HepG2 (cell line): ENCODE data around the gene ECPAS. TPM values are rescaled to one million over a fixed set of nuclear protein-coding genes. Genes with fewer than 3 reads are reported as not detected.

Experiments
- ATF7-NPFF ChIP-seq: sonication (generic); formaldehyde crosslinking; IDR thresholded peaks from 2 replicates; pipeline ENCODE4 v1.8.1; 2023; ENCODE audit warnings: mild to moderate bottlenecking, low read depth, missing genetic modification reagents, moderate library complexity
- CBX2 ChIP-seq, 2 experiments: fragments of 200-600 bp in 1 of 2; sonication (generic); formaldehyde crosslinking in 1 of 2; IDR thresholded peaks; 2 replicates each; pipeline versions ENCODE4 v1.7.0 to v1.8.1; 2018 to 2022; ENCODE audit warnings: low read depth in 2 of 2, low read length in 1 of 2, mild to moderate bottlenecking in 1 of 2, missing genetic modification reagents in 1 of 2
- CC2D1A ChIP-seq: sonication (generic); formaldehyde crosslinking; IDR thresholded peaks from 2 replicates; pipeline ENCODE4 v1.8.1; 2023; ENCODE audit warnings: mild to moderate bottlenecking, missing genetic modification reagents
- CEBPZ ChIP-seq: IDR thresholded peaks from 2 replicates; pipeline ENCODE4 v1.6.1; 2012; ENCODE audit warnings: low read length, improper control_type of control experiment
- ERF ChIP-seq: IDR thresholded peaks from 2 replicates; pipeline ENCODE4 v1.6.1; 2018; ENCODE audit warnings: missing biosample characterization, missing genetic modification reagents
- FOXA3 ChIP-seq: IDR thresholded peaks from 2 replicates; pipeline ENCODE4 v1.6.1; 2016; ENCODE audit warnings: missing genetic modification reagents, missing compliant biosample characterization
- NFYB ChIP-seq: sonication (generic); formaldehyde crosslinking; IDR thresholded peaks from 2 replicates; pipeline ENCODE4 v1.4.0; 2020; ENCODE audit warnings: missing genetic modification reagents
- PCBP2 ChIP-seq: fragments of 200-400 bp; formaldehyde crosslinking; optimal IDR thresholded peaks from 2 replicates; pipeline ENCODE3; 2018; ENCODE audit warnings: low read length, low read depth; ENCODE audit not compliant: poor library complexity, severe bottlenecking
- PHF21A ChIP-seq: sonication (generic); formaldehyde crosslinking; IDR thresholded peaks from 2 replicates; pipeline ENCODE4 v1.5.0; 2020; ENCODE audit warnings: mild to moderate bottlenecking, missing genetic modification reagents
- PLRG1 ChIP-seq: fragments of 450-650 bp; conservative IDR thresholded peaks from 2 replicates; pipeline ENCODE4 v1.6.1; 2016
- RBFOX2 ChIP-seq: fragments of 200-400 bp; formaldehyde crosslinking; IDR thresholded peaks from 2 replicates; pipeline ENCODE4 v1.6.1; 2017; ENCODE audit warnings: low read depth, mild to moderate bottlenecking, low read length
- SCMH1 ChIP-seq: sonication (generic); formaldehyde crosslinking; IDR thresholded peaks from 2 replicates; pipeline ENCODE4 v1.9.0; 2021; ENCODE audit warnings: missing genetic modification reagents, mild to moderate bottlenecking, borderline replicate concordance
- SIX1 ChIP-seq: sonication (generic); formaldehyde crosslinking; IDR thresholded peaks from 2 replicates; pipeline ENCODE4 v1.4.0; 2020; ENCODE audit warnings: missing genetic modification reagents, borderline replicate concordance
- SMARCE1 ChIP-seq: fragments of 450-650 bp; IDR thresholded peaks from 2 replicates; pipeline ENCODE4 v1.6.1; 2017; ENCODE audit warnings: borderline replicate concordance
- SMYD3 ChIP-seq: sonication (generic); formaldehyde crosslinking; IDR thresholded peaks from 2 replicates; pipeline ENCODE4 v1.8.1; 2023; ENCODE audit warnings: mild to moderate bottlenecking, missing genetic modification reagents
- SNAPC2 ChIP-seq: sonication (generic); formaldehyde crosslinking; IDR thresholded peaks from 2 replicates; pipeline ENCODE4 v1.8.1; 2022; ENCODE audit warnings: mild to moderate bottlenecking, missing genetic modification reagents
- SOX13 ChIP-seq, 3 experiments: fragments of 450-650 bp in 1 of 3; sonication (generic) in 1 of 3; formaldehyde crosslinking in 1 of 3; IDR thresholded peaks in 2 of 3; conservative IDR thresholded peaks in 1 of 3; 2 replicates each; pipeline versions ENCODE4 v1.5.0 to v1.6.1; 2016 to 2020; ENCODE audit warnings: antibody characterized with exemption in 1 of 3, mild to moderate bottlenecking in 1 of 3, missing compliant biosample characterization in 1 of 3, missing genetic modification reagents in 1 of 3, moderate library complexity in 1 of 3
- TFDP2 ChIP-seq: sonication (generic); formaldehyde crosslinking; IDR thresholded peaks from 2 replicates; pipeline ENCODE4 v1.4.0; 2020; ENCODE audit warnings: missing genetic modification reagents
- ZFP41 ChIP-seq: sonication (generic); formaldehyde crosslinking; IDR thresholded peaks from 2 replicates; pipeline ENCODE4 v1.4.0; 2020; ENCODE audit warnings: mild to moderate bottlenecking, missing genetic modification reagents, borderline replicate concordance
- ZNF503 ChIP-seq: sonication (generic); formaldehyde crosslinking; IDR thresholded peaks from 2 replicates; pipeline ENCODE4 v1.4.0; 2020; ENCODE audit warnings: missing genetic modification reagents
- ZNF747 ChIP-seq: sonication (generic); formaldehyde crosslinking; IDR thresholded peaks from 2 replicates; pipeline ENCODE4 v1.8.1; 2023; ENCODE audit warnings: missing genetic modification reagents, mild to moderate bottlenecking, borderline replicate concordance
- polyA plus RNA-seq, 8 experiments: library from polyadenylated mRNA; depleted of rRNA in 3 of 8; stranded (reverse) in 7 of 8; unstranded in 1 of 8; fragments of >200 nt; fragmentation: Illumina TruSeq in 4 of 8; extraction: Trizol in 4 of 8; gene quantifications; 2 replicates each; pipeline versions ENCODE4 v1.2.1 to v1.2.3, GENCODE V29; 2011 to 2016; ENCODE audit warnings: low read depth in 4 of 8, missing spikeins in 1 of 8, mixed read lengths in 1 of 8; ENCODE audit not compliant: insufficient read depth in 1 of 8
- total RNA-seq, 5 experiments: library from RNA; depleted of rRNA; stranded (reverse); fragments of >200 nt; fragmentation: Illumina TruSeq; extraction: Trizol; gene quantifications; 2 replicates each; pipeline ENCODE4 v1.2.3, GENCODE V29; 2016; ENCODE audit warnings: low read depth in 1 of 5

Gene ECPAS
- total and polyA plus RNA-seq, 2 of the 13 experiments (the other 11 are each of a cell fraction or from before 2014, with no cell fraction given): 35.3 to 58.0 TPM

GRCh38 chr9:111482694-111483438 is 1.3 kb downstream of the ECPAS start (continued):
- TF ChIP-seq ZNF503 (CRISPR knock-in tag) (no peak), SOX13 (IDR thresholded peaks at IDR 0.05) (no peak), SOX13 (CRISPR knock-in tag; conservative IDR thresholded peaks at IDR 0.05 in 1 of 2, IDR thresholded peaks at IDR 0.05 in 1 of 2) (no peak; a peak in 1 of 4 replicates), CBX2 (IDR thresholded peaks at IDR 0.05; ENCODE audit: low read depth, low read length) (no peak), CBX2 (CRISPR knock-in tag; IDR thresholded peaks at IDR 0.05; ENCODE audit: low read depth) (no peak), SNAPC2 (CRISPR knock-in tag) (no peak), ATF7-NPFF (CRISPR knock-in tag) (no peak), FOXA3 (CRISPR knock-in tag) (0 out of 2 replicates have a peak, but pooled peaks have one; percentile 5), PLRG1 (no peak), TFDP2 (no peak), RBFOX2 (peak; percentile 66), SIX1 (CRISPR knock-in tag) (peak; percentile 54; the same call in 1 of the 2 replicates), CEBPZ (no peak), SMARCE1 (no peak), SCMH1 (CRISPR knock-in tag) (no peak), SMYD3 (CRISPR knock-in tag) (no peak), NFYB (CRISPR knock-in tag) (no peak), PHF21A (no peak; the same call in 1 of the 2 replicates), ZNF747 (CRISPR knock-in tag) (no peak), CC2D1A (no peak), ERF (CRISPR knock-in tag) (no peak), ZFP41 (0 out of 2 replicates have a peak, but pooled peaks have one; percentile 40), PCBP2 (no peak)
